Breast epithelium (tissue), 4 donors: ENCODE measurements around the gene MLST8. TPM values are rescaled to one million over a fixed set of nuclear protein-coding genes. Genes with fewer than 3 reads are reported as not detected.
"Not testable (repeated sequence)": the region's sequence is repeated elsewhere in the genome, so short reads cannot be mapped to it uniquely, and the experiment has no call there.

Experiments
- DNase-seq, 2 donors: peaks; one replicate each; pipeline ENCODE4 v3.0.0-alpha.2; 2019; ENCODE audit warnings: low spot score in 2 of 2
- H3K27ac ChIP-seq, 2 donors: fragments of 200-600 bp; sonication (generic) in 1 of 2; one replicate each; pipeline ENCODE4 v1.5.1; 2016 to 2019; ENCODE audit warnings: mild to moderate bottlenecking in 1 of 2
- H3K27me3 ChIP-seq, 2 donors: fragments of 200-600 bp; sonication (generic) in 1 of 2; one replicate each; pipeline versions ENCODE4 v1.5.1 to v1.6.0; 2017 to 2019; ENCODE audit warnings: control low read depth in 1 of 2, mild to moderate bottlenecking in 1 of 2
- H3K36me3 ChIP-seq: fragments of 200-600 bp; one replicate; pipeline ENCODE4 v1.5.1; 2019
- H3K4me1 ChIP-seq, 2 donors: fragments of 200-600 bp; sonication (generic); one replicate each; pipeline ENCODE4 v1.5.1; 2016 to 2019; ENCODE audit warnings: control low read depth in 1 of 2
- H3K4me3 ChIP-seq, 3 donors: fragments of 200-600 bp; sonication (generic); 1 replicate in 2 of 3; 2 replicates in 1 of 3; pipeline ENCODE4 v1.5.1; 2016 to 2019; ENCODE audit warnings: mild to moderate bottlenecking in 3 of 3, moderate library complexity in 2 of 3
- H3K9me3 ChIP-seq, 2 donors: fragments of 200-600 bp; sonication (generic) in 1 of 2; one replicate each; pipeline ENCODE4 v1.5.1; 2016 to 2019; ENCODE audit warnings: control low read depth in 1 of 2
- CTCF ChIP-seq, 3 donors: fragments of 450-650 bp; IDR thresholded peaks; one replicate each; pipeline ENCODE4 v1.5.1; 2016 to 2017; ENCODE audit warnings: antibody characterized with exemption in 3 of 3, mild to moderate bottlenecking in 3 of 3, moderate library complexity in 3 of 3
- POLR2A ChIP-seq: fragments of 450-650 bp; IDR thresholded peaks from one replicate; pipeline ENCODE4 v1.6.1; 2016; ENCODE audit warnings: antibody characterized with exemption, mild to moderate bottlenecking, moderate library complexity
- POLR2AphosphoS5 ChIP-seq, 3 donors: sonication (generic); formaldehyde crosslinking; IDR thresholded peaks; one replicate each; pipeline ENCODE4 v1.6.1; 2017; ENCODE audit warnings: antibody characterized with exemption in 3 of 3
- intact Hi-C: fragments of 100-400 bp; cut with DNase I; formaldehyde crosslinking; loops from one replicate; pipeline ENCODE4 v1.15.1; 2023; ENCODE audit warnings: low total_unique reads
- total RNA-seq, 3 donors: library from RNA; depleted of rRNA; stranded (reverse); fragments of >200 nt; gene quantifications; one replicate each; pipeline ENCODE4 v1.1.0, GENCODE V29; 2016

The MLST8 gene
- total RNA-seq, 3 donors from 2014 or later: 42.7 to 48.1 (median 46.5) TPM

GRCh38 chr16:2256531-2257140 is 51.4 kb downstream of the MLST8 start:
- intact Hi-C loops: loop anchor here (5.0 kb wide), 1 partner anchor 1416 kb away; no protein-coding TSS in a partner anchor
- TF ChIP-seq CTCF (IDR thresholded peaks at IDR 0.05) (no peak), POLR2A (no peak), POLR2AphosphoS5 (IDR thresholded peaks at IDR 0.05) (no peak)
- DNase-seq: no peak
- H3K4me3 ChIP-seq: no peak overlapping the region
- H3K4me1 ChIP-seq: no peaks in the 10 kb centered on the region
- H3K36me3 ChIP-seq: peaks cover 8% of the 10 kb centered on the region
- no peaks in the 10 kb centered on the region for H3K9me3 ChIP-seq
- H3K27ac ChIP-seq: no peak overlapping the region
- H3K27me3 ChIP-seq: no peaks in the 10 kb centered on the region

GRCh38 chr16:2257726-2258125 is 52.5 kb downstream of the MLST8 start:
- TF ChIP-seq CTCF (IDR thresholded peaks at IDR 0.05): no peak
- TF ChIP-seq POLR2AphosphoS5 (IDR thresholded peaks at IDR 0.05): no peak
- no peak for TF ChIP-seq POLR2A
- Histone ChIP-seq H3K9me3 (no peaks in the 10 kb centered on the region), H3K27me3 (no peaks in the 10 kb centered on the region), H3K36me3 (peaks cover 8% of the 10 kb centered on the region), H3K4me3 (no peak overlapping the region), H3K27ac (no peak overlapping the region), H3K4me1 (no peaks in the 10 kb centered on the region)
- no peak for DNase-seq
- intact Hi-C loops: loop anchor here (5.0 kb wide), 1 partner anchor 1415 kb away; no protein-coding TSS in a partner anchor

- not testable (repeated sequence) for H3K27me3 ChIP-seq, H3K36me3 ChIP-seq, H3K27ac ChIP-seq, H3K4me1 ChIP-seq, DNase-seq, H3K9me3 ChIP-seq, H3K4me3 ChIP-seq
- intact Hi-C loops: loop anchor here (5.0 kb wide), 1 partner anchor 1414 kb away; no protein-coding TSS in a partner anchor
Observed at GRCh38 chr16:2258530-2258929, 53.3 kb downstream of the MLST8 start.

Other genes with a start within 250 kb of the MLST8 start
- 100 to 1,000 TPM; 114 to 233 (median 144) TPM for gene NDUFB10, start 245.9 kb upstream of the MLST8 start, total RNA-seq
- 1,000 to 10,000 TPM; 1,340 to 2,607 (median 1,661) TPM for gene RPS2, start 240.6 kb upstream of the MLST8 start, total RNA-seq
- under 1 TPM in 1 of 3 donors, not detected in 2; 0.98 TPM for gene RNF151, start 238.6 kb upstream of the MLST8 start, total RNA-seq
- 10 to 100 TPM; 32.9 to 42.3 (median 33.1) TPM for gene TBL3, start 233.4 kb upstream of the MLST8 start, total RNA-seq
- under 1 TPM in 2 of 3 donors, not detected in 1; 0.88 to 0.98 TPM for gene NOXO1, start 224.0 kb upstream of the MLST8 start, total RNA-seq
- 10 to 100 TPM; 15.7 to 18.1 (median 17.9) TPM for gene GFER, start 221.3 kb upstream of the MLST8 start, total RNA-seq
- gene SYNGR3, start 215.5 kb upstream of the MLST8 start, total RNA-seq: 1 to 10 TPM in 1 of 3 donors, under 1 TPM in 2; 0.44 to 2.0 (median 0.64) TPM
- 10 to 100 TPM; 16.0 to 25.2 (median 22.2) TPM for gene ZNF598, start 195.6 kb upstream of the MLST8 start, total RNA-seq
- not detected for gene NPW, start 185.7 kb upstream of the MLST8 start, total RNA-seq
- gene NHERF2, start 178.6 kb upstream of the MLST8 start, total RNA-seq: 10 to 100 TPM; 31.5 to 58.3 (median 38.9) TPM
- gene NTHL1, start 157.6 kb upstream of the MLST8 start, total RNA-seq: 10 to 100 TPM; 10.6 to 27.9 (median 16.1) TPM
- gene TSC2, start 157.5 kb upstream of the MLST8 start, total RNA-seq: 10 to 100 TPM; 41.6 to 52.4 (median 48.9) TPM
- gene PKD1, start 69.6 kb upstream of the MLST8 start, total RNA-seq: 100 to 1,000 TPM in 2 of 3 donors, 10 to 100 TPM in 1; 74.2 to 110 (median 107) TPM
- 1 to 10 TPM in 2 of 3 donors, not detected in 1; 3.5 to 3.9 TPM for gene RAB26, start 56.8 kb upstream of the MLST8 start, total RNA-seq
- 10 to 100 TPM; 28.4 to 35.4 (median 32.5) TPM for gene TRAF7, start 49.7 kb upstream of the MLST8 start, total RNA-seq
- under 1 TPM in 2 of 3 donors, not detected in 1; 0.33 to 0.44 TPM for gene CASKIN1, start 8.8 kb upstream of the MLST8 start, total RNA-seq
- gene BRICD5, start 5.4 kb downstream of the MLST8 start, total RNA-seq: 1 to 10 TPM; 1.4 to 7.5 (median 5.9) TPM
- 10 to 100 TPM in 2 of 3 donors, 1 to 10 TPM in 1; 9.1 to 14.7 (median 12.9) TPM for gene PGP, start 9.4 kb downstream of the MLST8 start, total RNA-seq
- gene E4F1, start 18.1 kb downstream of the MLST8 start, total RNA-seq: 10 to 100 TPM; 19.0 to 40.2 (median 34.7) TPM
- under 1 TPM in 2 of 3 donors, not detected in 1; 0.59 to 0.66 TPM for gene DNASE1L2, start 31.0 kb downstream of the MLST8 start, total RNA-seq
- gene ECI1, start 46.1 kb downstream of the MLST8 start, total RNA-seq: 10 to 100 TPM; 45.4 to 66.2 (median 63.8) TPM
- gene RNPS1, start 62.7 kb downstream of the MLST8 start, total RNA-seq: 100 to 1,000 TPM in 1 of 3 donors, 10 to 100 TPM in 2; 93.1 to 107 (median 97.5) TPM
- 1 to 10 TPM; 6.2 to 7.8 (median 6.3) TPM for gene ABCA3, start 135.3 kb downstream of the MLST8 start, total RNA-seq
- gene CCNF, start 224.0 kb downstream of the MLST8 start, total RNA-seq: 1 to 10 TPM; 1.6 to 2.9 (median 2.7) TPM